OCI-LY1 (cell line): ENCODE measurements around the gene ENOSF1.

ENCODE experiments used
- EZH2 ChIP-seq: fragments of 200-600 bp; sonication (generic), shearing (Covaris generic); IDR thresholded peaks from 2 replicates; pipeline ENCODE4 v1.8.0; 2017; ENCODE audit warnings: borderline replicate concordance, mixed run types, mild to moderate bottlenecking, antibody characterized with exemption, low read length, moderate library complexity, mixed read lengths
- TF ChIP-seq, protein P1 (sequence below): fragments of 200-600 bp; sonication (generic), shearing (Covaris generic); IDR thresholded peaks from 2 replicates; pipeline ENCODE4 v1.5.1; 2017; ENCODE audit warnings: mild to moderate bottlenecking, antibody characterized with exemption, low read length, moderate library complexity, mixed read lengths

DNA sequence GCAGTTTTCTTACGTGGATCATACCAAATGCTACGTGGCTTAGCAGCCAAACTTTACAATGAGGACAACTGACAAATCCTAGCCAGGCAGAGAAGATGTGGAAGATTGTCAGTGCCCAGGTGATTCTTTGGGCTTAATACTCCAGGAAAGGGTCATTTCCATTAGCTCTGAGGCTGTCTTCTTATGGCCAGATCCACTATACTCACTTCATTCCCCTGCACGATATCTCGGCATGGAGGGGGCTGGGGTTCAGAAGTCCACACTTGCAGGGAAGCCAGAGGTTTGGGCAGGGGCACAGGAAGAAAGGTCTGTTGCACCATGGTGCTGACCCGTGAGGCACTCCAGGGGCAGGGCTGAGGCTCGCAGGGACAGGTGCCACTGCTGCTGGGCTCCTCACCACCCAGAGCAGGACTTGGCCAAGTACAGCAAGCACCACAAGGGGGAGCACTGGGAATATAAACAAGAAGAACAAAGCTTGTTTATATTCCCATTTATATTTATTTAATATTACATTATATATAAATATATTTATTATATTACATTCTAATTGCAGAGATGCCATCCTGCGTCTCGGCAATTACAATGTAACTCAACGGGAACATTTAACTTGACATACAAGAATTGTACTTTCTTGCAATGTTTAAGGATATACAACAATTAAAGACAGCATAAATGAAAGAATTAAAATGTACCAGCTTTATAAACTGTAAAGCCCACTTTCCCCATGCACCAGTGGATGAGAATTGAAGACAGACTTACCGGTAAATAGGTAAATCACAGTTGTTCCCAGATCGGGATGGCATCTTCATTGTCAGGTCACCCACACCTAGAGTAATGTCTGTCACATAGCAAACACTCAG is 88.4 kb downstream of the ENOSF1 start:
- TF ChIP-seq, protein P1, sequence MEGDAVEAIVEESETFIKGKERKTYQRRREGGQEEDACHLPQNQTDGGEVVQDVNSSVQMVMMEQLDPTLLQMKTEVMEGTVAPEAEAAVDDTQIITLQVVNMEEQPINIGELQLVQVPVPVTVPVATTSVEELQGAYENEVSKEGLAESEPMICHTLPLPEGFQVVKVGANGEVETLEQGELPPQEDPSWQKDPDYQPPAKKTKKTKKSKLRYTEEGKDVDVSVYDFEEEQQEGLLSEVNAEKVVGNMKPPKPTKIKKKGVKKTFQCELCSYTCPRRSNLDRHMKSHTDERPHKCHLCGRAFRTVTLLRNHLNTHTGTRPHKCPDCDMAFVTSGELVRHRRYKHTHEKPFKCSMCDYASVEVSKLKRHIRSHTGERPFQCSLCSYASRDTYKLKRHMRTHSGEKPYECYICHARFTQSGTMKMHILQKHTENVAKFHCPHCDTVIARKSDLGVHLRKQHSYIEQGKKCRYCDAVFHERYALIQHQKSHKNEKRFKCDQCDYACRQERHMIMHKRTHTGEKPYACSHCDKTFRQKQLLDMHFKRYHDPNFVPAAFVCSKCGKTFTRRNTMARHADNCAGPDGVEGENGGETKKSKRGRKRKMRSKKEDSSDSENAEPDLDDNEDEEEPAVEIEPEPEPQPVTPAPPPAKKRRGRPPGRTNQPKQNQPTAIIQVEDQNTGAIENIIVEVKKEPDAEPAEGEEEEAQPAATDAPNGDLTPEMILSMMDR, result peak; percentile 26; the same call in 1 of the 2 replicates
- TF ChIP-seq EZH2, result no peak
